Loucy (cell line): ENCODE results near the gene ARMH3.

Source experiments
- H2AFZ ChIP-seq: fragments of 200-600 bp; sonication (generic); 2 replicates; pipeline ENCODE4 v1.6.0; 2016; ENCODE audit warnings: antibody characterized with exemption, mild to moderate bottlenecking, low read length, moderate library complexity
- H3F3A ChIP-seq: fragments of 200-600 bp; 2 replicates; pipeline ENCODE4 v1.6.0; 2016; ENCODE audit warnings: antibody characterized with exemption, low read depth, mild to moderate bottlenecking
- H3K27me3 ChIP-seq: fragments of 200-600 bp; sonication (generic); 2 replicates; pipeline ENCODE4 v1.6.1; 2014; ENCODE audit warnings: low read length, mild to moderate bottlenecking; ENCODE audit not compliant: insufficient read depth, poor library complexity, severe bottlenecking
- H3K36me3 ChIP-seq: fragments of 200-600 bp; sonication (generic); 2 replicates; pipeline ENCODE4 v1.6.1; 2016; ENCODE audit warnings: low read length; ENCODE audit not compliant: insufficient read depth
- H3K4me1 ChIP-seq: fragments of 200-600 bp; sonication (generic); 2 replicates; pipeline ENCODE4 v1.5.1; 2014; ENCODE audit warnings: low read length, mild to moderate bottlenecking; ENCODE audit not compliant: insufficient read depth, poor library complexity, severe bottlenecking
- H3K4me2 ChIP-seq: fragments of 200-600 bp; sonication (generic); 2 replicates; pipeline ENCODE4 v1.6.0; 2014; ENCODE audit warnings: antibody characterized with exemption, low read length, low read depth, mild to moderate bottlenecking; ENCODE audit not compliant: poor library complexity, severe bottlenecking
- H3K4me3 ChIP-seq: fragments of 200-600 bp; sonication (generic); 2 replicates; pipeline ENCODE4 v1.5.1; 2014; ENCODE audit warnings: low read length, mild to moderate bottlenecking, mixed read lengths; ENCODE audit not compliant: poor library complexity, severe bottlenecking
- H3K79me2 ChIP-seq: fragments of 200-600 bp; sonication (generic); 2 replicates; pipeline ENCODE4 v1.6.1; 2014; ENCODE audit warnings: low read length; ENCODE audit not compliant: insufficient read depth
- H3K9ac ChIP-seq: fragments of 200-600 bp; sonication (generic); 2 replicates; pipeline ENCODE4 v1.6.0; 2014; ENCODE audit warnings: mild to moderate bottlenecking, low read depth, low read length, moderate library complexity; ENCODE audit not compliant: poor library complexity, severe bottlenecking
- H3K9me2 ChIP-seq: fragments of 200-600 bp; sonication (generic); replicated peaks from 2 replicates; pipeline ENCODE4 v1.6.1; 2016; ENCODE audit warnings: low read depth, low read length, mixed read lengths
- H3K9me3 ChIP-seq: fragments of 200-600 bp; sonication (generic); 2 replicates; pipeline ENCODE4 v1.6.1; 2014; ENCODE audit warnings: mild to moderate bottlenecking, antibody characterized with exemption, low read length, low read depth; ENCODE audit not compliant: insufficient read depth
- H4K20me1 ChIP-seq: fragments of 200-600 bp; sonication (generic); 2 replicates; pipeline ENCODE4 v1.6.0; 2014; ENCODE audit warnings: antibody characterized with exemption, low read length, mild to moderate bottlenecking; ENCODE audit not compliant: insufficient read depth, poor library complexity, severe bottlenecking
- EZH2phosphoT487 ChIP-seq: fragments of 200-600 bp; IDR thresholded peaks from 2 replicates; pipeline ENCODE4 v1.6.1; 2018; ENCODE audit warnings: antibody characterized with exemption, mild to moderate bottlenecking, moderate library complexity, borderline replicate concordance
- TF ChIP-seq, protein P1 (sequence below): fragments of 200-600 bp; sonication (generic); conservative IDR thresholded peaks from 2 replicates; pipeline ENCODE4 v1.5.1; 2014; ENCODE audit warnings: mild to moderate bottlenecking, antibody characterized with exemption, low read length

Gene ARMH3

DNA sequence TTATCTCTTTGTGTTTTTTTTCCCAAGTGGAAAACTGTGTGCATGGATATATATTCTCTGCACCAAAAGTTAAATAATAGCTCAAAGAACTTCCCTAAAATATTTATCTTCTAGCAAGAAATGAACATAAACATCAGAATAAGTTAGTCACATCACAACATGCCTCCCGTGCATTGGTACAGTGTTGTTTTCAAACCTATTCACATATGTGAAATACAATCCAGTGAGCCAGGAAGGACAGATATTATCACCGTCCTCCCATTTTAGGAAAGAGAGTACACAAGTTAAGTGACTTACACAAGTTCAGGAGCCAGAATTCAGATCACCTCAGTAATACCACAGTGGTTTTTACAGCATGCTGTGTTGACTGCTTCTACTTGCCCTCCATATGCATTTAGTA, 22.2 kb downstream of the ARMH3 start:
- H3K4me1 ChIP-seq, result no peaks in the 10 kb centered on the region
- no peaks in the 10 kb centered on the region for H4K20me1 ChIP-seq
- no peak overlapping the region for H2AFZ ChIP-seq
- peaks cover 49% of the 10 kb centered on the region; the same call in 1 of the 2 replicates for H3K36me3 ChIP-seq
- no peak overlapping the region for H3K4me3 ChIP-seq
- H3K4me2 ChIP-seq, result no peak overlapping the region
- no peaks in the 10 kb centered on the region for H3F3A ChIP-seq
- no peaks in the 10 kb centered on the region for H3K27me3 ChIP-seq
- H3K9me2 ChIP-seq, result no peaks in the 10 kb centered on the region
- H3K9ac ChIP-seq, result no peak overlapping the region
- H3K79me2 ChIP-seq, result no peaks in the 10 kb centered on the region
- H3K9me3 ChIP-seq, result no peaks in the 10 kb centered on the region
- TF ChIP-seq, protein P1, sequence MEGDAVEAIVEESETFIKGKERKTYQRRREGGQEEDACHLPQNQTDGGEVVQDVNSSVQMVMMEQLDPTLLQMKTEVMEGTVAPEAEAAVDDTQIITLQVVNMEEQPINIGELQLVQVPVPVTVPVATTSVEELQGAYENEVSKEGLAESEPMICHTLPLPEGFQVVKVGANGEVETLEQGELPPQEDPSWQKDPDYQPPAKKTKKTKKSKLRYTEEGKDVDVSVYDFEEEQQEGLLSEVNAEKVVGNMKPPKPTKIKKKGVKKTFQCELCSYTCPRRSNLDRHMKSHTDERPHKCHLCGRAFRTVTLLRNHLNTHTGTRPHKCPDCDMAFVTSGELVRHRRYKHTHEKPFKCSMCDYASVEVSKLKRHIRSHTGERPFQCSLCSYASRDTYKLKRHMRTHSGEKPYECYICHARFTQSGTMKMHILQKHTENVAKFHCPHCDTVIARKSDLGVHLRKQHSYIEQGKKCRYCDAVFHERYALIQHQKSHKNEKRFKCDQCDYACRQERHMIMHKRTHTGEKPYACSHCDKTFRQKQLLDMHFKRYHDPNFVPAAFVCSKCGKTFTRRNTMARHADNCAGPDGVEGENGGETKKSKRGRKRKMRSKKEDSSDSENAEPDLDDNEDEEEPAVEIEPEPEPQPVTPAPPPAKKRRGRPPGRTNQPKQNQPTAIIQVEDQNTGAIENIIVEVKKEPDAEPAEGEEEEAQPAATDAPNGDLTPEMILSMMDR, result no peak
- no peak for TF ChIP-seq EZH2phosphoT487

GRCh38 chr10:102027261-102027660, 28.7 kb downstream of the ARMH3 start:
- no peaks in the 10 kb centered on the region for H3F3A ChIP-seq
- no peaks in the 10 kb centered on the region for H3K4me1 ChIP-seq
- TF ChIP-seq EZH2phosphoT487, result no peak
- TF ChIP-seq, protein P1, result no peak
- no peak overlapping the region for H3K4me2 ChIP-seq
- H3K36me3 ChIP-seq, result peaks cover 68% of the 10 kb centered on the region; the same call in 1 of the 2 replicates
- H3K9me2 ChIP-seq, result no peaks in the 10 kb centered on the region
- H3K9ac ChIP-seq, result no peak overlapping the region
- no peaks in the 10 kb centered on the region for H4K20me1 ChIP-seq
- no peaks in the 10 kb centered on the region for H3K9me3 ChIP-seq
- H2AFZ ChIP-seq, result no peak overlapping the region
- no peaks in the 10 kb centered on the region for H3K27me3 ChIP-seq
- no peak overlapping the region for H3K4me3 ChIP-seq
- no peaks in the 10 kb centered on the region for H3K79me2 ChIP-seq

- Histone ChIP-seq H3K9me2 (no peaks in the 10 kb centered on the region), H4K20me1 (no peaks in the 10 kb centered on the region), H3K36me3 (peaks cover 60% of the 10 kb centered on the region; the same call in 1 of the 2 replicates), H3F3A (no peaks in the 10 kb centered on the region), H3K4me1 (no peaks in the 10 kb centered on the region), H3K27me3 (no peaks in the 10 kb centered on the region), H3K4me3 (no peak overlapping the region), H3K9ac (no peak overlapping the region), H3K9me3 (0 out of 2 replicates have a peak, but pooled peaks cover 3% of the 10 kb centered on the region), H2AFZ (no peak overlapping the region), H3K79me2 (no peaks in the 10 kb centered on the region), H3K4me2 (no peak overlapping the region)
- TF ChIP-seq, protein P1, result no peak
- no peak for TF ChIP-seq EZH2phosphoT487
Measured at GRCh38 chr10:102024799-102025198, 31.2 kb downstream of the ARMH3 start.
